OCI-LY3 (cell line): Measurements from ENCODE around the gene SMAD7.

Experiments used
- EZH2phosphoT487 ChIP-seq: fragments of 200-600 bp; shearing (Covaris generic); IDR thresholded peaks from 2 replicates; pipeline ENCODE4 v1.6.1; 2018; ENCODE audit warnings: antibody characterized with exemption, mixed run types, low read depth
- TF ChIP-seq, protein P1 (sequence below): fragments of 200-600, 300-600 bp; sonication (generic); IDR thresholded peaks from 2 replicates; pipeline ENCODE4 v1.5.1; 2014; ENCODE audit warnings: antibody characterized with exemption, low read length, low read depth

DNA sequence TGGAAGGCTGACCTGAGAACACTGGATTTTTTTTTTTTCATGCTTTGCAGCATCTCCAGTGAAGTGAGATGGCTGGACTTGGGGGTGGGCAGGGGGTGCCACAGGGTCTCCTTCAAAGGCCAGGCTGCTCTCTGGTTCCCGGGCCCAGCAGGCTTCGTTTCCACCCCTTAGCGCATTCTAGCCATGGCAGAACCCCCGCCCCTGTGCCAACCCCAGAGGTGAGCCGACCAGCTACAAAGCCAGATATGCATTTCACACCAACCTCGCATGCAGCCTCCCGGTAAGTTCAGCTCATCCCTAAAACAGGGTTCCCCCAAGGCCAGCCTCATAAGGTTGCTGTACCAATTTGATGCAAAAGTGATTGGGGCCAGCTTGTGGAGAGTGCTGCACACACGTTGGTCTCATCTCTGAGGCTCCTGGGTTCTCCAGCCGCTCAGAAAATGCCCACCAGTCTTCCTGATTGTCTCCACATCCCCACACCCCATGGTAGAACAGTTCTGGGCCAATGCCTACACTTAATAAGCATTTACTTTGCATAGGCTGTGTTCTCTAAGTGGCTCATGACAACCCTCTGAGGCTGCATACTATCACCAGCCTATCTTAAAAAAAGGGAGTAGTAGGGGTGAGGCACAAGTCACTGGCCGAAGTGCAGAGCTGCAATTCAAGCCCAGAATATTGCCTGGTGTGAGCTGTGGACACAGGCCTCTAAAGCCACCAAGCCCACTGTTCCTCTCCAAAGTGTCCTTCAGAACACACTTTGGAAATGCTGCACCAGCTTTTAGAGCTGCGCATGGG is 23.3 kb downstream of the SMAD7 start:
- TF ChIP-seq, protein P1, sequence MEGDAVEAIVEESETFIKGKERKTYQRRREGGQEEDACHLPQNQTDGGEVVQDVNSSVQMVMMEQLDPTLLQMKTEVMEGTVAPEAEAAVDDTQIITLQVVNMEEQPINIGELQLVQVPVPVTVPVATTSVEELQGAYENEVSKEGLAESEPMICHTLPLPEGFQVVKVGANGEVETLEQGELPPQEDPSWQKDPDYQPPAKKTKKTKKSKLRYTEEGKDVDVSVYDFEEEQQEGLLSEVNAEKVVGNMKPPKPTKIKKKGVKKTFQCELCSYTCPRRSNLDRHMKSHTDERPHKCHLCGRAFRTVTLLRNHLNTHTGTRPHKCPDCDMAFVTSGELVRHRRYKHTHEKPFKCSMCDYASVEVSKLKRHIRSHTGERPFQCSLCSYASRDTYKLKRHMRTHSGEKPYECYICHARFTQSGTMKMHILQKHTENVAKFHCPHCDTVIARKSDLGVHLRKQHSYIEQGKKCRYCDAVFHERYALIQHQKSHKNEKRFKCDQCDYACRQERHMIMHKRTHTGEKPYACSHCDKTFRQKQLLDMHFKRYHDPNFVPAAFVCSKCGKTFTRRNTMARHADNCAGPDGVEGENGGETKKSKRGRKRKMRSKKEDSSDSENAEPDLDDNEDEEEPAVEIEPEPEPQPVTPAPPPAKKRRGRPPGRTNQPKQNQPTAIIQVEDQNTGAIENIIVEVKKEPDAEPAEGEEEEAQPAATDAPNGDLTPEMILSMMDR = no peak
- no peak for TF ChIP-seq EZH2phosphoT487
